Peyer's patch (tissue), 4 donors: ENCODE measurements around the gene SLC4A11.

Experiments used
- CTCF ChIP-seq, 6 experiments: fragments of 450-650 bp in 4 of 6; fragments of 200-600 bp in 2 of 6; sonication (generic) in 1 of 6; IDR thresholded peaks; one replicate each; pipeline ENCODE4 v1.5.1; 2017 to 2019; ENCODE audit warnings: antibody characterized with exemption in 6 of 6, mild to moderate bottlenecking in 3 of 6, moderate library complexity in 1 of 6
- POLR2A ChIP-seq, 2 donors: fragments of 450-650 bp; IDR thresholded peaks; one replicate each; pipeline ENCODE4 v1.5.1; 2017; ENCODE audit warnings: antibody characterized with exemption in 2 of 2, mild to moderate bottlenecking in 2 of 2, moderate library complexity in 2 of 2

GRCh38 chr20:3209946-3210317 lies 29.1 kb downstream of the SLC4A11 start:
- TF ChIP-seq CTCF (IDR thresholded peaks at IDR 0.05), result no peak
- no peak for TF ChIP-seq POLR2A (IDR thresholded peaks at IDR 0.05)
